DND-41 (cell line): ENCODE measurements around the gene XRN1.
"Not testable (repeated sequence)": the region's sequence is repeated elsewhere in the genome, so short reads cannot be mapped to it uniquely, and the experiment has no call there.

Experiments
- ATAC-seq: fragments of 200-7000 bp; cut with Tn5 transposase; 3 replicates; pipeline ENCODE4 v1.9.1; 2021; ENCODE audit warnings: low read depth; ENCODE audit not compliant: insufficient read depth
- DNase-seq: peaks from one replicate; pipeline ENCODE4 v3.0.0-alpha.2; 2020
- H2AFZ ChIP-seq: 2 replicates; pipeline ENCODE4 v1.6.0; 2012; ENCODE audit warnings: low read depth, low read length
- H3K27ac ChIP-seq: 2 replicates; pipeline ENCODE4 v1.5.1; 2012; ENCODE audit warnings: low read length, inconsistent platforms
- H3K27me3 ChIP-seq: fragments of 200-600 bp; sonication (generic); 2 replicates; pipeline ENCODE4 v1.6.0; 2012; ENCODE audit warnings: low read length, mild to moderate bottlenecking, inconsistent platforms; ENCODE audit not compliant: insufficient read depth, poor library complexity
- H3K36me3 ChIP-seq: 2 replicates; pipeline ENCODE4 v1.5.1; 2012; ENCODE audit warnings: low read length, inconsistent platforms; ENCODE audit not compliant: insufficient read depth
- H3K4me1 ChIP-seq: 2 replicates; pipeline ENCODE4 v1.5.1; 2012; ENCODE audit warnings: mild to moderate bottlenecking, low read length; ENCODE audit not compliant: insufficient read depth
- H3K4me2 ChIP-seq: 2 replicates; pipeline ENCODE4 v1.6.0; 2012; ENCODE audit warnings: mild to moderate bottlenecking, moderate library complexity, low read length, inconsistent platforms; ENCODE audit not compliant: insufficient read depth
- H3K4me3 ChIP-seq, 2 experiments: fragments of 200-600 bp in 1 of 2; shearing (Covaris generic) in 1 of 2; 2 replicates each; pipeline ENCODE4 v1.5.1; 2012 to 2016; ENCODE audit warnings: inconsistent platforms in 2 of 2, low read length in 2 of 2, mild to moderate bottlenecking in 2 of 2, low read depth in 1 of 2, moderate library complexity in 1 of 2
- H3K79me2 ChIP-seq: 2 replicates; pipeline ENCODE4 v1.6.0; 2012; ENCODE audit warnings: low read length, inconsistent platforms; ENCODE audit not compliant: insufficient read depth
- H3K9ac ChIP-seq: 2 replicates; pipeline ENCODE4 v1.6.0; 2012; ENCODE audit warnings: low read depth, mild to moderate bottlenecking, inconsistent platforms, low read length, moderate library complexity
- H3K9me3 ChIP-seq: 2 replicates; pipeline ENCODE4 v1.5.1; 2012; ENCODE audit warnings: low read length, moderate library complexity, mild to moderate bottlenecking, inconsistent platforms; ENCODE audit not compliant: insufficient read depth, severe bottlenecking
- H4K20me1 ChIP-seq: 2 replicates; pipeline ENCODE4 v1.6.0; 2012; ENCODE audit warnings: low read length; ENCODE audit not compliant: insufficient read depth
- CTCF ChIP-seq: IDR thresholded peaks from 2 replicates; pipeline ENCODE4 v1.5.1; 2012; ENCODE audit warnings: borderline replicate concordance, low read length, moderate library complexity, mild to moderate bottlenecking; ENCODE audit not compliant: poor library complexity, severe bottlenecking; ENCODE audit errors: extremely low read depth
- EZH2 ChIP-seq: IDR thresholded peaks from 3 replicates; pipeline ENCODE4 v1.6.1; 2012; ENCODE audit warnings: borderline replicate concordance, low read depth, mild to moderate bottlenecking, moderate library complexity, low read length, inconsistent platforms; ENCODE audit not compliant: severe bottlenecking

XRN1 gene

DNA sequence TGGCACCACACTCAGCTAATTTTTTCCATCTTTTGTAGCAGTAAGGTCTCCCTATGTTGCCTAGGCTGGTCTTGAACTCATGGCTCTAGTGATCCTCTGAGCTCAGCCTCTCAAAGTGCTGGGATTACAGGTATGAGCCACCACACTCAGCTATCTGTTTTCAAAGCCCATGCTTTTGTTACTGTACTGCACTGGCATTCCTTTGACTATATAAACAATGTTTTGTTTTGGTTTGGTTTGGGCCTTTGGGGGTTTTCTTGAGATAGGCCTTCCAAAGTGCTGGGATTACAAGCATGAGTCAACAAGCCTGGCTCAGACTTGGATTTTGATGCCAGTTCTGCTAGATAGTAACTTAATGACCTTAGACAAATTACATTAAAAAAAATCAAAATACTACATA is 132.8 kb downstream of the XRN1 start:
- H3K4me2 ChIP-seq = no peak overlapping the region
- no peaks in the 10 kb centered on the region for H3K79me2 ChIP-seq
- no peak overlapping the region for H3K4me3 ChIP-seq
- no peaks in the 10 kb centered on the region for H4K20me1 ChIP-seq
- no peak overlapping the region for H2AFZ ChIP-seq
- H3K27ac ChIP-seq = no peak overlapping the region
- TF ChIP-seq EZH2 (no peak), CTCF (no peak)
- peaks cover 67% of the 10 kb centered on the region for H3K36me3 ChIP-seq
- H3K9me3 ChIP-seq = no peaks in the 10 kb centered on the region
- no peak overlapping the region for H3K9ac ChIP-seq
- H3K27me3 ChIP-seq = no peaks in the 10 kb centered on the region
- DNase-seq (no peak), ATAC-seq (no peak)
- H3K4me1 ChIP-seq = no peaks in the 10 kb centered on the region

DNA sequence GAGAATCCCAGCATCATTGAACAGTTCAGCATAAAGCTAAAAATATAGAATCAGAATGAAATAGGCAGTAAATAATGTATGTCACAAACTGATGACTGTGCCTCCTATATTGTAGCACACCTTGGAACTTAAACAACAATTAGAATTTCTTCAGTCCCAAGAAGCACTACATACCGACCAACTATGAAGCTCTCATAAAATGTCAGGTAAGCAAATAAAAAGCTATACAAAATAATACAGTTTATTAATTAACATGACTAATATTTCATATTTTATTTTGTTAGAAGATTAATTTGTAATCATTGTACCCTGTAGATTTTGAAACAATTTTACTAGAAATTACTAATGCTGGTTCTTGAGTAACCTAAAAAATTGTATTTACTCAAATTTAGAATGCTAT is 137.4 kb downstream of the XRN1 start:
- H3K9ac ChIP-seq = no peak overlapping the region
- no peak overlapping the region for H2AFZ ChIP-seq
- no peaks in the 10 kb centered on the region for H3K27me3 ChIP-seq
- no peaks in the 10 kb centered on the region for H4K20me1 ChIP-seq
- no peaks in the 10 kb centered on the region for H3K79me2 ChIP-seq
- TF ChIP-seq EZH2 = no peak
- TF ChIP-seq CTCF = no peak
- peaks cover 57% of the 10 kb centered on the region for H3K36me3 ChIP-seq
- no peaks in the 10 kb centered on the region for H3K4me1 ChIP-seq
- H3K27ac ChIP-seq = no peak overlapping the region
- no peak for ATAC-seq
- no peak overlapping the region for H3K4me2 ChIP-seq
- no peak for DNase-seq
- H3K9me3 ChIP-seq = no peaks in the 10 kb centered on the region
- no peak overlapping the region for H3K4me3 ChIP-seq

DNA sequence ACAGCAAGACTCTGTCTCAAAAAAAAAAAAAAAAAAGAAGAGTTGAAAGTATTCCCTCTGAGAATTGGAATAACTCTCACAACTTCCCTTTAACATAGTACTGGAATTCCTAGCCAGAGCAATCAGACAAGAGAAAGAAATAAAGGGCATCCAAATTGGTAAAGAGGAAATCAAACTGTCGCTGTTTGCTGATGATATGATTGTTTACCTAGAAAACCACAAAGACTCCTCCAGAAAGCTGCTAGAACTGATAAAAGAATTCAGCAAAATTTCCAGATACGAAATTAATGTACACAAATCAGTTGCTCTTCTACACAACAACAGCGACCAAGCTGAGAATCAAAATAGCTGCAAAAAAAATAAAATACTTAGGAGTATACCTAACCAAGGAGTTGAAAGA is 145.0 kb downstream of the XRN1 start:
- not testable (repeated sequence) for H4K20me1 ChIP-seq, H3K4me3 ChIP-seq, H3K27me3 ChIP-seq, H3K4me2 ChIP-seq, H3K9ac ChIP-seq, H3K9me3 ChIP-seq, H2AFZ ChIP-seq, DNase-seq, H3K79me2 ChIP-seq, H3K27ac ChIP-seq, H3K4me1 ChIP-seq, H3K36me3 ChIP-seq, ATAC-seq

DNA sequence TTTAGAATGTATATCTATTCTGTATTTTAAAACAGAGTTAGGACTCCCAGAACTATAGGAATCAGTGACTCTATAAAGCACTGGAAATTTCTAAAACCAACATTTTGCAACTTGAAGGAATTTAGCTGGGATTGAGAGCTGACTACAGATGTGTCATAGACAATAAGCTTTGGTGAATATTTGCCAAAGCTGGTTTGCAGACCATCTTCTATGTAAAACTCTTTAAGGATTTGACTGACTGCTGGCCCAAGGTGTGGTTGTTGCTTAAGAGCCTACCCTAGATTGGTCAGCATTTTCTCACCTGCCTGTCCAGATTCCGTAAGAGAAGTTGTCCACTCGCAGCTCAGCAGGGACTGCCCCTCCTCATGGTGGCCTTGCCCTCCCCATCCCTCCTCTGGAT is 149.2 kb downstream of the XRN1 start:
- H2AFZ ChIP-seq = no peak overlapping the region
- TF ChIP-seq CTCF = no peak
- TF ChIP-seq EZH2 = no peak
- H3K36me3 ChIP-seq = no peaks in the 10 kb centered on the region
- ATAC-seq (no peak), DNase-seq (no peak)
- H3K79me2 ChIP-seq = no peaks in the 10 kb centered on the region
- H3K27ac ChIP-seq = no peak overlapping the region
- no peaks in the 10 kb centered on the region for H3K9me3 ChIP-seq
- no peaks in the 10 kb centered on the region for H3K27me3 ChIP-seq
- no peak overlapping the region for H3K4me2 ChIP-seq
- H4K20me1 ChIP-seq = no peaks in the 10 kb centered on the region
- no peak overlapping the region for H3K9ac ChIP-seq
- no peaks in the 10 kb centered on the region for H3K4me1 ChIP-seq
- H3K4me3 ChIP-seq = no peak overlapping the region
